ENCODE measurements around the gene PDE4D.

DNA sequence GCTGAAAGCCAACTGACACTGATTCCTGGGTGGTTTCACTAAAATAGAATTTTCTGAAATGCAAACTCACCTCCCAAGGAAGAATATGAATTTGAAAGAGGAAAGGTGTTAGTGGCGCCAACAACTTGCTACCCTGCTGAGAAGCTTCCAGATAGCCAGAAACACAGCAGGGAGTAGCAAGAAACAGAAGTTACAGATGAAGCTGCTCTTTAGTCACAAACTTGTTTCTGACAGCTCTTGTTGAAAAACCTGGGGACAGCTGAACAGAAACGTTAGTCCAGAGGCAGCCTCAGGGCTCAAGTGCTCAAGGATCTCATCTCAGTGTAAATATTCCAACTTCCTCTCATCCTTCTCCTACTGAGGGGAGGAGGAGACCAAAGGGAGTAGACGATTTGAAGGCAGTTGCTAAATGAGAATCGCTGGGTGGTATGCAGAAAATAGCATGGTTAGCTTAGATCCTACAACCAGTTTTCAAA, 184.1 kb downstream of the PDE4D start:
- TF ChIP-seq ZNF274 (IDR thresholded peaks at IDR 0.05; ENCODE audit: low read depth, low read length) = no peak
- no peak for TF ChIP-seq SUZ12 (IDR thresholded peaks at IDR 0.05; ENCODE audit: extremely low read depth, insufficient read depth, insufficient read length)
- TF ChIP-seq YY1 (IDR thresholded peaks at IDR 0.05; ENCODE audit: insufficient read depth, insufficient read length) = no peak

All from NT2/D1 (cell line).